ENCODE data around the gene FAH. TPM values are rescaled to one million over a fixed set of nuclear protein-coding genes. Genes with fewer than 3 reads are reported as not detected.

The FAH gene
- total and polyA plus RNA-seq, 4 experiments from 2014 or later, result 6.2 to 8.9 (median 7.2) TPM

- Mint-ChIP-seq H3K4me1 (no peaks in the 10 kb centered on the region), H3K36me3 (peaks cover 3 to 21% of the 10 kb centered on the region in 2 donors), H3K27me3 (no peaks in the 10 kb centered on the region), H3K9me3 (peaks cover 0 to 2% (median 0%) of the 10 kb centered on the region in 8 donors), H3K4me3 (no peak overlapping the region), H3K27ac (no peak overlapping the region)
- DNase-seq, result no peak
- Histone ChIP-seq H3K27ac (ENCODE audit: low read depth, low read length) (no peak overlapping the region), H3K36me3 (ENCODE audit: insufficient read depth, low read length) (no peaks in the 10 kb centered on the region), H3K4me1 (ENCODE audit: insufficient read depth, low read length) (no peaks in the 10 kb centered on the region), H3K9me3 (ENCODE audit: control insufficient read depth in 1 of 2, low read length in 2 of 2) (no peaks in the 10 kb centered on the region), H3K4me3 (ENCODE audit: low read length in 2 of 2) (no peak overlapping the region), H3K27me3 (ENCODE audit: insufficient read depth, low read length) (no peaks in the 10 kb centered on the region)
- POLR2A ChIA-PET (ENCODE audit: partially characterized antibody), result interaction anchor here (0.7 kb wide), 1 partner anchor 815 kb away, joined by 4 read pairs; no protein-coding TSS in a partner anchor
- CTCF ChIA-PET (ENCODE audit: partially characterized antibody), result no interaction called here
- intact Hi-C loops (cut with micrococcal nuclease), result no loop called here
Measured at GRCh38 chr15:80191897-80192595, 39.2 kb downstream of the FAH start.

- Mint-ChIP-seq H3K36me3 (peaks cover 0 to under 1% of the 10 kb centered on the region in 2 donors), H3K4me3 (no peak overlapping the region), H3K4me1 (no peaks in the 10 kb centered on the region), H3K9me3 (peaks cover 0 to 2% (median 0%) of the 10 kb centered on the region in 8 donors), H3K27ac (no peak overlapping the region), H3K27me3 (peaks cover 0 to 2% of the 10 kb centered on the region in 2 donors)
- H3K4me3 ChIP-seq (ENCODE audit: low read length in 2 of 2), result no peak overlapping the region
- DNase-seq, result no peak
- H3K36me3 ChIP-seq (ENCODE audit: insufficient read depth, low read length), result no peaks in the 10 kb centered on the region
- CTCF ChIA-PET (ENCODE audit: partially characterized antibody), result no interaction called here
- no peaks in the 10 kb centered on the region for H3K4me1 ChIP-seq (ENCODE audit: insufficient read depth, low read length)
- H3K27me3 ChIP-seq (ENCODE audit: insufficient read depth, low read length), result peaks cover 3% of the 10 kb centered on the region
- POLR2A ChIA-PET (ENCODE audit: partially characterized antibody), result no interaction called here
- no peak overlapping the region for H3K27ac ChIP-seq (ENCODE audit: low read depth, low read length)
- intact Hi-C loops (cut with micrococcal nuclease), result no loop called here
- H3K9me3 ChIP-seq (ENCODE audit: control insufficient read depth in 1 of 2, low read length in 2 of 2), result no peaks in the 10 kb centered on the region
Measured at GRCh38 chr15:80194186-80194585, 41.4 kb downstream of the FAH start.

GRCh38 chr15:80194914-80195313 lies 42.1 kb downstream of the FAH start:
- H3K27me3 ChIP-seq (ENCODE audit: insufficient read depth, low read length), result peaks cover 3% of the 10 kb centered on the region
- no peak overlapping the region for H3K4me3 Mint-ChIP-seq
- H3K4me1 ChIP-seq (ENCODE audit: insufficient read depth, low read length), result no peaks in the 10 kb centered on the region
- no peak overlapping the region for H3K27ac ChIP-seq (ENCODE audit: low read depth, low read length)
- no peaks in the 10 kb centered on the region for H3K36me3 Mint-ChIP-seq
- no peaks in the 10 kb centered on the region for H3K4me1 Mint-ChIP-seq
- intact Hi-C loops (cut with micrococcal nuclease), result no loop called here
- no peak for DNase-seq
- H3K27ac Mint-ChIP-seq, result no peak overlapping the region
- peaks cover 0 to 2% of the 10 kb centered on the region in 2 donors for H3K27me3 Mint-ChIP-seq
- no peak overlapping the region for H3K4me3 ChIP-seq (ENCODE audit: low read length in 2 of 2)
- POLR2A ChIA-PET (ENCODE audit: partially characterized antibody), result no interaction called here
- peaks cover 0 to 2% (median 0%) of the 10 kb centered on the region in 8 donors for H3K9me3 Mint-ChIP-seq
- H3K9me3 ChIP-seq (ENCODE audit: control insufficient read depth in 1 of 2, low read length in 2 of 2), result no peaks in the 10 kb centered on the region
- CTCF ChIA-PET (ENCODE audit: partially characterized antibody), result no interaction called here
- H3K36me3 ChIP-seq (ENCODE audit: insufficient read depth, low read length), result no peaks in the 10 kb centered on the region

DNA sequence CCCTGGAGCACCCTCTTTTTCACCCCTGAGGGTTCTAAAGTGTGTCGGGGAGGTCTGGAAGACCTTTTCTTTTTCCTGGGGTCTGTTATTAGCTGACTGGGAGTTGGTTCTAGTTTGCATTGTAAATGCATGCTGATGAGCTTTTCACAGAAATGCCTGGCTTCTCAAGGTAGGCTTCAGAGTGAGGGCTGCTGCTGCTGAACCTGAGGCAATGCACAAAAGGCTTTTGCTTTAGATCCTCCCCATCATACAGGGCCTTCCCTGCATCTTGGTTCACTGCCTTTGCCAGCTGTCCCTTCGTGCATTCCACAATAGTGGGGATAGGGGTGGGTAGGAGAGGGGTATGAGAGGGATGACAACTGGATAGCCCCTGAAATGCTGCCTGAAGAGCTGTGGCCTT lies 46.6 kb downstream of the FAH start:
- no peaks in the 10 kb centered on the region for H3K36me3 ChIP-seq (ENCODE audit: insufficient read depth, low read length)
- H3K27ac Mint-ChIP-seq, result no peak overlapping the region
- CTCF ChIA-PET (ENCODE audit: partially characterized antibody), result no interaction called here

GRCh38 chr15:80199869-80200268 lies 47.1 kb downstream of the FAH start:
- POLR2A ChIA-PET (ENCODE audit: partially characterized antibody), result no interaction called here

More for the DNA sequence above, 46.6 kb downstream of the FAH start:
- Histone ChIP-seq H3K4me3 (ENCODE audit: low read length in 2 of 2) (no peak overlapping the region), H3K9me3 (ENCODE audit: control insufficient read depth in 1 of 2, low read length in 2 of 2) (no peaks in the 10 kb centered on the region), H3K27ac (ENCODE audit: low read depth, low read length) (no peak overlapping the region), H3K4me1 (ENCODE audit: insufficient read depth, low read length) (no peaks in the 10 kb centered on the region), H3K27me3 (ENCODE audit: insufficient read depth, low read length) (peaks cover 3% of the 10 kb centered on the region)
- POLR2A ChIA-PET (ENCODE audit: partially characterized antibody), result no interaction called here
- H3K4me3 Mint-ChIP-seq, result no peak overlapping the region
- DNase-seq, result no peak
- intact Hi-C loops (cut with micrococcal nuclease), result no loop called here
- H3K27me3 Mint-ChIP-seq, result peaks cover 3 to 6% of the 10 kb centered on the region in 2 donors
- H3K36me3 Mint-ChIP-seq, result no peaks in the 10 kb centered on the region
- H3K4me1 Mint-ChIP-seq, result no peaks in the 10 kb centered on the region
- H3K9me3 Mint-ChIP-seq, result peaks cover 0 to 2% (median 0%) of the 10 kb centered on the region in 8 donors

DNA sequence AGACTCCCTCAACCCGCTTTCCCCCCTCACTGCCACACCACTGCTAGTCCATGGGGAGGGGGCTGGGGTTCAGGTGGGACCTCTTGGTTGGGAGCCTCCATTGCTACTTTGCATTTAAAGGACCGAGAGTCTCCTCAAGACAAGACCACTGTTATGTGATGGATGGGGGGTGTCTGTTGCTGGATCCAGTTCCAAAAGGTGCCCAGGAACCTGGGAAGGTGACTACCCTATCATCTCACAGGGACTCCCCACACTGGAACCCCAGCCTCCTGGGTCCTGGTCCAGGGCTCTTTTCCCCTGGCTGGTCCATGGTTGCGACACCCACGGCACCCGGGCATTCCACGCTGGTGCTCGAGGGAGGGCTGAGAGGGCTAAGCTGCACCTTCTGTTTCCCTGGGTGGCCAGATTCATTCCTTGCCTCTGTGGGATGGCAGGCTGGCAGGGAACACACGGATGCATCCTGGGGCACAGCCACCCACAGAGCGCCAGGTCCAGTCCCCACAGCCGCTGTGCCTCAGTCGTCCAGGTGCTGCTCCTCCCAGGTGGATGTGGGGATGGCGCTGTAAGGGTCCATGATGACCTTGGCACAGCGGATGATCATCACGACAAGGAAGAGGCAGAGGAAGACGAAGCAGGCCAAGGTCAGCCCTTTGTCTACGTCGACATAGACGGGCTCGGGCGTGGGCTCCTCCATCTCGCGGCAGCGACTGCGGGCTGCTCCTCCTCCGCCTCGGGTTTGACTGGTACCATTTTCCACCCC lies 48.6 kb downstream of the FAH start:
- Histone ChIP-seq H3K4me1 (ENCODE audit: insufficient read depth, low read length) (no peaks in the 10 kb centered on the region), H3K9me3 (ENCODE audit: control insufficient read depth in 1 of 2, low read length in 2 of 2) (no peaks in the 10 kb centered on the region), H3K4me3 (ENCODE audit: low read length in 2 of 2) (no peak overlapping the region), H3K27ac (ENCODE audit: low read depth, low read length) (no peak overlapping the region), H3K27me3 (ENCODE audit: insufficient read depth, low read length) (peaks cover 3% of the 10 kb centered on the region), H3K36me3 (ENCODE audit: insufficient read depth, low read length) (no peaks in the 10 kb centered on the region)
- POLR2A ChIA-PET (ENCODE audit: partially characterized antibody), result no interaction called here
- Mint-ChIP-seq H3K9me3 (peaks cover 0 to 1% (median 0%) of the 10 kb centered on the region in 8 donors), H3K4me1 (no peaks in the 10 kb centered on the region), H3K27me3 (peaks cover 7 to 8% of the 10 kb centered on the region in 2 donors), H3K36me3 (no peaks in the 10 kb centered on the region), H3K4me3 (no peak overlapping the region), H3K27ac (no peak overlapping the region)
- no peak for DNase-seq
- intact Hi-C loops (cut with micrococcal nuclease), result no loop called here
- CTCF ChIA-PET (ENCODE audit: partially characterized antibody), result no interaction called here

More at GRCh38 chr15:80199869-80200268, 47.1 kb downstream of the FAH start:
- H3K27ac ChIP-seq (ENCODE audit: low read depth, low read length), result no peak overlapping the region
- no peaks in the 10 kb centered on the region for H3K9me3 ChIP-seq (ENCODE audit: control insufficient read depth in 1 of 2, low read length in 2 of 2)
- Mint-ChIP-seq H3K9me3 (peaks cover 0 to 1% (median 0%) of the 10 kb centered on the region in 8 donors), H3K4me3 (no peak overlapping the region), H3K36me3 (no peaks in the 10 kb centered on the region), H3K27me3 (peaks cover 3 to 6% of the 10 kb centered on the region in 2 donors), H3K27ac (no peak overlapping the region), H3K4me1 (no peaks in the 10 kb centered on the region)
- H3K4me1 ChIP-seq (ENCODE audit: insufficient read depth, low read length), result no peaks in the 10 kb centered on the region
- CTCF ChIA-PET (ENCODE audit: partially characterized antibody), result no interaction called here
- H3K36me3 ChIP-seq (ENCODE audit: insufficient read depth, low read length), result no peaks in the 10 kb centered on the region
- no peak for DNase-seq
- intact Hi-C loops (cut with micrococcal nuclease), result no loop called here
- H3K27me3 ChIP-seq (ENCODE audit: insufficient read depth, low read length), result peaks cover 3% of the 10 kb centered on the region
- H3K4me3 ChIP-seq (ENCODE audit: low read length in 2 of 2), result no peak overlapping the region

GRCh38 chr15:80202016-80202315 lies 49.2 kb downstream of the FAH start:
- CTCF ChIA-PET (ENCODE audit: partially characterized antibody), result no interaction called here
- peaks cover 7 to 13% of the 10 kb centered on the region in 2 donors for H3K27me3 Mint-ChIP-seq

More at GRCh38 chr15:80202016-80202315, 49.2 kb downstream of the FAH start:
- POLR2A ChIA-PET (ENCODE audit: partially characterized antibody), result no interaction called here
- Histone ChIP-seq H3K4me1 (ENCODE audit: insufficient read depth, low read length) (no peaks in the 10 kb centered on the region), H3K27ac (ENCODE audit: low read depth, low read length) (no peak overlapping the region), H3K36me3 (ENCODE audit: insufficient read depth, low read length) (no peaks in the 10 kb centered on the region), H3K27me3 (ENCODE audit: insufficient read depth, low read length) (peaks cover 3% of the 10 kb centered on the region), H3K9me3 (ENCODE audit: control insufficient read depth in 1 of 2, low read length in 2 of 2) (no peaks in the 10 kb centered on the region), H3K4me3 (ENCODE audit: low read length in 2 of 2) (no peak overlapping the region)
- H3K27ac Mint-ChIP-seq, result no peak overlapping the region
- H3K36me3 Mint-ChIP-seq, result no peaks in the 10 kb centered on the region
- no peak for DNase-seq
- H3K4me3 Mint-ChIP-seq, result no peak overlapping the region
- intact Hi-C loops (cut with micrococcal nuclease), result no loop called here
- H3K4me1 Mint-ChIP-seq, result no peaks in the 10 kb centered on the region
- peaks cover 0 to 1% (median 0%) of the 10 kb centered on the region in 8 donors for H3K9me3 Mint-ChIP-seq
